CD4-positive, alpha-beta T cell treated with Interleukin-6 at 100 ng/mL for 8 hours (primary cell): ENCODE data around the gene CLN6.
"Not testable (repeated sequence)": the region's sequence is repeated elsewhere in the genome, so short reads cannot be mapped to it uniquely, and the experiment has no call there.

Experiments
- DNase-seq: peaks from one replicate; pipeline ENCODE4 v3.0.0-alpha.2; 2020; ENCODE audit warnings: mixed read lengths, low spot score

The CLN6 gene

DNA sequence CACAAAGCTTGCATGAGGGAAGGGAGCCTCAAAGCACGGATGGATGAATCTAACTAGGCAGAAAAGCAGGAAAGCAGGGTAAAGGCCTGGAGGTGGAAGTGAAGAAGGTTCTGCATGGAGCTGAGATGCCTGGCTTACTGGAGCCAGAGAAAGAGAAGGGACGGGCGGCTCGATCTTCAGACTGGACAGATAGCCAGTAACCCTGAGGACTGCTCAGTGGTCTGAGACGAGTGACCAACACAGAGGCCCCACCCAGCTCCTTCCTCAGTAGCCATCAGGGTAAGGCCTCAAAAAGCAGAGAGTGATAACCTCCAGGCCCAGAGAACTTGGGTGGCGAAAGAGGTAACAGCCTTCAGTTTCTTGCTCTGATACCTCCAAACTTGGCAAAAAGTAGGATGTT is 6.4 kb downstream of the CLN6 start:
- DNase-seq: no peak

DNA sequence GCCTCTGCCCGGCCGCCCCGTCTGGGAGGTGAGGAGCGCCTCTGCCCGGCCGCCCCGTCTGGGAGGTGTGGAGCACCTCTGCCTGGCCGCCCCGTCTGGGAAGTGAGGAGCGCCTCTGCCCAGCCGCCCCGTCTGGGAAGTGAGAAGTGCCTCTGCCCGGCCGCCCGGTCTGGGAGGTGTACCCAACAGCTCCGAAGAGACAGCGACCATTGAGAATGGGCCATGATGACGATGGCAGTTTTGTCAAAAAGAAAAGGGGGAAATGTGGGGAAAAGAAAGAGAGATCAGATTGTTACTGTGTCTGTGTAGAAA is 7.1 kb downstream of the CLN6 start:
- not testable (repeated sequence) for DNase-seq

DNA sequence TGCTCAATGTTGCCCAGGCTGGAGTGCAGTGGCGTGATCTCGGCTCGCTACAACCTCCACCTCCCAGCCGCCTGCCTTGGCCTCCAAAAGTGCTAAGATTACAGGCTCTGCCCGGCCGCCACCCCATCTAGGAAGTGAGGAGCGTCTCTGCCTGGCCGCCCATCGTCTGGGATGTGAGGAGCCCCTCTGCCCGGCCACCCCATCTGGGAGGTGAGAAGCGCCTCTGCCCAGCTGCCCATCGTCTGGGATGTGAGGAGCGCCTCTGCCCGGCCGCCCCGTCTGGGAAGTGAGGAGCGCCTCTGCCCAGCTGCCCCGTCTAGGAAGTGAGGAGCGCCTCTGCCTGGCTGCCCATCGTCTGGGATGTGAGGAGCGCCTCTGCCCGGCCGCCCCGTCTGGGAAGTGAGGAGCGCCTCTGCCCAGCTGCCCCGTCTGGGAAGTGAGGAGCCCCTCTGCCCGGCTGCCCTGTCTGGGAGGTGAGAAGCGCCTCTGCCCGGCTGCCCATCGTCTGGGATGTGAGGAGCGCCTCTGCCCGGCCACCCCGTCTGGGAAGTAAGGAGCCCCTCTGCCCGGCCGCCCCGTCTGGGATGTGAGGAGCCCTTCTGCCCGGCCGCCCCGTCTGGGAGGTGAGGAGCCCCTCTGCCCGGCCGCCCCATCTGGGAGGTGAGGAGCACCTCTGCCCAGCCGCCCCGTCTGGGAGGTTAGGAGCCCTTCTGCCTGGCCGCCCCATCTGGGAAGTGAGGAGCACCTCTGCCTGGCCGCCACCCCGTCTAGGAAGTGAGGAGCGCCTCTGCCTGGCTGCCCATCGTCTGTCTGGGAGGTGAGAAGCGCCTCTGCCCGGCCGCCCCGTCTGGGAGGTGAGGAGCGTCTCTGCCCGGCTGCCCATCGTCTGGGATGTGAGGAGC is 7.7 kb downstream of the CLN6 start:
- not testable (repeated sequence) for DNase-seq

DNA sequence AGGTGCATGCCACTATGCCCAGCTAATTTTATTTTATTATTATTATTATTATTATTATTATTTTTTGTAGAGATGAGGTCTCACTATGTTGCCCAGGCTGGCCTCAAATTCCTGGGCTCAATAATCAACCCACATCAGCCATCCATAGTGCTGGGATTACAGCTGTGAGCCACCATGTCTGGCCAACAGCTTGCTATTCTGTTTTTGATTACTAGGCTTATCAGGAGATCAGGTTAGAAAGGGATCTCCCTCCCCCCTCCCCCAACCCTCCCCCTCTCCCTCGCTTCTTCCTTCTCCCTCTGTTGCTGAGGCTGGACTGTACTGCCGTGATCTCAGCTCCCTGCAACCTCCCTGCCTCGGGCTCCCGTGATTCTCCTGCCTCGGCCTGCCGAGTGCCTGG is 8.6 kb downstream of the CLN6 start:
- DNase-seq: no peak

DNA sequence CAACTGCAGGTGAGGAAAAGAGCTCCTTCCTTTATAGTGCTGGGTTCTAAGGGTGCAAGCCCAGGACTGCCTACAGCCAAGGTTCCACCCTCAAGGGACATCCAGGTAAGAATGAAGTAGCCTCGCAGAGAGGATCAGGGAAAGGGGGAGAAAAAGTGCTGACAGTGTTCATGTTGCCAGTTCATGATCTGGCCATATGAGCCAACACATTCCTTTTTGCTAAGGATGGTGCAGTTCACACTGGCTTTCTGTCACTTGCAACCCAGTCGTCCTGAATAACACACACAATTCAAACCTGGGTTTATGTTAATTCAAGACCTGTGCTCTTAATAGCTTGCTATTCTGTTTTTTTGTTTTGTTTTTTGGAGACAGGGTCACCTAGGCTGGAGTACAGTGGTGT is 9.0 kb downstream of the CLN6 start:
- no peak for DNase-seq

DNA sequence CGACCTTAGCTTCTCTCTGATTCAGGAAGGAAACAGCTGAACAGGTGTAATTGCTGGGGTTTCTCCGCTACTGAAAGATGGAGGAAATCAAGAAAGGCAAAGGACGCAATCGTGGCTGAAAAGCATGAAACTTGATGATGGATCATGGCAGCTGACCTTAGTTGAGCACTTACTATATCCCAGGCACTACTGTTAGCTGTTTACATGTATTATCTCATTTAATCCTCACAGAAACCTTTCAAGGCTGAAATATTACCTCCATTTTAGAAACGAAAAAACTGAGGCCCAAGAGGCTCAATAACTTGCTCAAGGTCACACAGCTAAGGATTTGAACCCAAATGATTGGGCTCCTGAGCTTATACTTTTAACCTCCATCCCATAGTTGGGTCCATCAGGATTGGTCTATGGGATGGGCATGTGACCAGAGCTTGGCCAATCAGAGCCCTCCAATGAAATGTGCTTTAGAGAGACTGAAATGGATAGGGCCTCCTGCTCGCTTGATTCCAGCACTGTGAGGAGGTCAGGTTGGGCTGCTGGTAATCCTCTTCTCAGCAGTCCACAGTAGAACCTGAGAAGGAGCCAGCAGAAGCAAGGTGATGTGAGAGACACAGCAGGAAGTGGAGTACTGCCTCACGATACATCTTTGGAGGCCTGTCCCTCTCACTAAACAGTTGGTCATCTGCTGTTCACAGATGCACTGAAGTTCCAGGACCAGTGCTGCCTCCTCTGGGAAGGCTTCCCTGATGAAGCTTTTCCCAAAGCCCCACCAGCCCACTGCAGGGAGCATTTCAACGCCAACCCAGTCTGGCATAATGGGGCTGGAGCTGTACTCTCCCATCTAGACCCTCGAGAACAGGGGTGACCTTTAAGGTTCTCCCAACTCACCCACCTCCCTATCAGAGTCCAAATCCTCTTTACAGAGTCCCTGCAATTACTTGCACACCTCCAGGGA is 10.4 kb downstream of the CLN6 start:
- DNase-seq: no peak

DNA sequence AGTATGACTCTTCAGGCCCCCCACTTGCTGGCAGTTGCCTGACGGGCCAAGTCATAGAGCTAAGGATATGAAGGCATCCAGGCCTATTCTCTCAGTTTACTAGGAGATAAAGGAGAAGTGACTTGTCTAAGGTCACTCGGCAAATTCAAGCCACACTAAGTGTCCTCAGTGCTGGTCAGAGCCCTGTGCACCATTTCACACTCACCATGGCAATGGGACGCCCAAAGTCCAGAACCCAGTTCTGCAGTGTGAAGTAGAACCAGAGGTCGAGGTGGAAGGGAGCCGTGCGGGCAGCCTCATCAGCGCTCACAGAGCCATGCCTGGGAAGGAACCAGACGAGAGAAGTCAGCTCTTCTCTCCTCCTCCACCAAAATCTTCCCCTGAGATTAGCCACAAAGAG is 11.2 kb downstream of the CLN6 start:
- no peak for DNase-seq

DNA sequence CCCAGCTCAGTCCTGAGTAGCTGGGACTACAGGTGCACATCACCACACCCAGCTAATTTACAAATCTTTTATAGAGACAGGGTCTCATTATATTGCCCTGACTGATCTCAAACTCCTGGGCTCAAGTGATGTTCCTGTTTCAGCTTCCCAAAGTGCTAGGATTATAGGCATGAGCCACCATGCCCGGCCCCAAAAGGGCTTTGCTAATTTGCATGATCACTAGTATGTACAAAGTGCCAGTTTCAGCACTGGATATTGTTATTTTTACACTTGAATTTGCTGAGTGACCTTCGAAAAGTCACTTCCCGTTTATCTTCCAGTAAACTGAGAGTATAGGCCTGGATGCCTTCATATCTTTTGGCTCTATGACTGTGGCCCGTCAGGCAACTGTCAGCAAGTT is 12.2 kb downstream of the CLN6 start:
- no peak for DNase-seq

DNA sequence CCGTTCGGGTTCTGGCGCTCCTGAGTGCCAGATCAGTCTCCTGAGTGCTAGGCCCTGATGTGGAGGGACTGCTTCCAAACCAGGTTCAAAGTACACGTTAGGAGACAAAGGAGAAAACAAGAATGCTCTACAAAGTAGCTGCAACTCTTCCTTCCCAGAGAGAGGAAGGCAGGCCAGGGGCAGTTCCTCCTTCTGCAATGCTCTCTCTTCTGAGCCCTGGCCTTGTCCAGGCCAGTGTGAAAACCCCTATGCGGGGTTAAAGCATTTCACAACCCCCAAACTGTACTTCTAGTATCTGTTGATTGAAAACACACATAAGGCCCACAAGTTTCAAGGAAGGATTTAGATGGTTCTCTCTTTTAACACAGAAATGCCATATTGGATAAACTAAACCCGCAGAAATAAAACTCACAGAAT is 14.7 kb downstream of the CLN6 start:
- DNase-seq: no peak

DNA sequence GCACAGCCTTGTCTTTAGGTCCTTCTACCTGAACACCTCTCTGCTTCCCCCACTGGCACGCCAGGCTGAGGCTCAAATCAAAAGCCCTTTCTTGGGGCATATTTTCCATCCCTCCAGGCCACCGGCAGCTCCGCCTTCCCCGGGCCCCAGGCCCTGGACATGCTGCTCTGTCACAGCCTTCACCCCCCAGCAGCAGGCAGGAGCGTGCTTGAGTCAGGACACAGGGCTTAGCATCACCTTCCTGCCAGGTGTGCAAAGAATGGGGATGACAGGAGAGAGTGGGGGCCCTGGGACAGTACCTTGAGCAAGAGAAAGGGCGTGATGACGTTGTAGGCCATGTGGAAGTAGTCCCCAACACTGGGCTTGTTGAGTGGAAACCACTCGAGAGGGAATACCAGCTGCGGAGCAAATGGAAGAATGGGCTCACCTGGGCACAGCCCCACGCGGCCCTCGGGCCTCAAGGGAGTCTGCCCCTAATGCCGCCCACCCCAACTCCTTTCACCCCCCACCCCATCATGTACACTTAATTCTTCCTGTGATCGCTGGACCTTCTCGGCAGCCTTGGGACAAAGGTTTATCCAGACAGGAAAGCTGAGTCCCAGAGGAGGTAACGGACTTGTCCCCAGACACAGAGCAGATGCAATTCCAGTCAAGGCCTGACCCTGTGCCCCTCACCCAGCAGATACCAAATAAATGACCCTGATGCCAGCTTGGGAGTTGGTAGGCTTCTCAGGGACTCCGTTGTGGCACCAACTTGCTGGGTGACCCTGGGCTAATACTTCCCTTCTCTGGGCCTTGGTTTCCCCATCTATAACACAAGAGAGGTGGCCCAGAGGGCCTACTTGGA is 15.3 kb downstream of the CLN6 start:
- no peak for DNase-seq

DNA sequence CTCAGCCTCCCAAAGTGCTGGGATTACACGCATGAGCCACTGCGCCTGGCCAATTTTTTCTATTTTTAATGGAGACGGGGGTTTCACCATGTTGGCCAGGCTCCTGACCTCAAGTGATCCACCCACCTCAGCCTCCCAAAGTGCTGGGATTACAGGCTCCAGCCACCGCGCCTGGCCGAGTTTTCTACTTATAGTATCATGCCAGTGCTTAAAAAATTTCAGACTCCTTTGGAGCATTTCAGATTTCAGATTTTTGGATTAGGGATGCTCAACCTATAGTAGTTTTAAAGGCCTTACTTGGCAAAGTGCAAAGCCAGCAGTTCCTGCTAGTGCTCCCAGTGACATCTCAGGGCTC is 16.1 kb downstream of the CLN6 start:
- DNase-seq: not testable (repeated sequence)

DNA sequence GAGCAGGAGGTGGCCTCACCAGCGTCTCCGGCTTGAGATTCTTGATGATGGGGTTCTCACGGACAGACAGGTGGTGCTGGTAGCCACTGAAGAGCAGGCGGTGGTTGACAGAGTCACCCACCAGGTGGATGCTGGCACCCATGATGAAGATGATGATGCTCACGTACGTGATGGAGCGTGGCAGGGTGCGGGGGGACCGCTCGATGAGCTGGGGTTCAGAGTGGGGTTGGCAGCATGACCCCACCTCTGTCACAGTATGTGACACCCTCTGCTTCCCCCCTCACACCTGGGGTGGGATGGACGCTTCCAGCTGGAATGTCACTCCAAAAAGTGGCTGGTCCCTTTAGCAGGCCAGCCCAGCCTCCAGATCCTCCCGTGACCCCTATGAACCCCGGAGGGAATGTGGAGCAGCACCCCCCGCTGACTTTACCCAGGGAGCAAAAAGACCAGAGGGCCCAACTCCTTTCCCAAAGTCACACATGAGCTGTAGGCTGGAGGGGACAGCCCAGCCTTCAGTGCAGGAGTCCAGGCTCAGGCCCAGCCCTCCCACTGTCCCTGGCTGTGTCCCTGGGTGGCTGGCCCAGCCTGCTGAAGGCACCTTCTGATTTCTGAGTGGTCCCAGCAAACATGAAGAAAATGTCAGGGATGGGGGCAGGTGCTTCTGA is 17.7 kb downstream of the CLN6 start:
- no peak for DNase-seq

DNA sequence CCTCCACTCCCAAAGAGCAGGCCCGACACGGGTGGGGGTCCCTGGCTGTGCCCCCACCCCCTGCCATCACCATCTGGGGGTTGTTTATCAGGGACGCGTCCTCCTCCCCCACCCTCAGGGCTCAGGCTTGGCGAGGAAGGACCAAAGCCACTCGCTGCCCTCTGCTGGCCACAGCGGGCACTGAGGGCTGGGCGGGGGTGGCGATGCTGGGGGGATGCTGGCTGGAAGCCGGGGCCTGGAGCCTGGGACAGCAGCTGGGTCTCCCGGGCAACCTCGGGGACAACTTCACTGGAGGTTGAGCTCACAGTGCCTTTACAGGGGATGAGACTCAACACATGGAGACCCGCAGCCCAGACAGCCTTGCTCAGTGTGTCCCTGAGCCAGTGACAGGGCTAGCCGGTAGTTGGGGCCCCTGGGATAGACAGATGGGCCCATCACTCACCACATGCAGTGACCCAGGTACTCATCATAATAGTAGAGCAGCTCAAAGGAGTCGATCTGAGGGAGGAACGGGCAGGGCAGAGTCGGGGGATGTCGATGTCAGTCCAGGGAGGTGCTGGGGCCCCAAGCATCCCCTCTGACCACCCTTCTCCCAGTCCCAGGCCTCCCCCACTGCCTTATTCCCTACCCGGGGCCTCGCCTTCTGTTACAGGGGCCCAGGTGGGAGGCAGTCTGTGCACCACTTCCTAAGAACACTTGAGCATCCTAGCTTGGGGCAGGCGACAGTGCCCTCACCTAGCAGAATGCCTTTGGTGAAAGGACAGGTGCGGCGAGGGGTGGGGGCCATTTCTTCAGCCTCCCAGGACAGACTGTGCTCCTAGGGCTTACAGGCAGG is 18.5 kb downstream of the CLN6 start:
- peak; percentile 21 for DNase-seq

DNA sequence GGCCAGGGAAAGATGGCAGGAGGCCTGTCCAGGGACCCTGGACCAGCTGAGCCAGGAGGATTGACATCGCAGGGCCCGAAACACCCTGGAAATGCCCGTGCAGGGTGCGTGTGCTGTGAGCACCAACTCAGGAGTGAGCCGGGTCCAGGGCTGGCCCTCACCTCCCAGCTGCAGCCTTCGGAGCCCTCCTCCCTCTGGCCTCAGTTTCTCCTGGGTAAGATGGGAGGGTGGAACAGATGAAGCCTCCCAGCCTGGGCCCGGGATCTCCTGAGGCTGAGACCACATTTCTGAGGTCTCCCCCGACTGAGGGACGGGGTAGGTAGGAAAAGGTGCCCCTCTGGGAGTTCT is 19.1 kb downstream of the CLN6 start:
- no peak for DNase-seq

DNA sequence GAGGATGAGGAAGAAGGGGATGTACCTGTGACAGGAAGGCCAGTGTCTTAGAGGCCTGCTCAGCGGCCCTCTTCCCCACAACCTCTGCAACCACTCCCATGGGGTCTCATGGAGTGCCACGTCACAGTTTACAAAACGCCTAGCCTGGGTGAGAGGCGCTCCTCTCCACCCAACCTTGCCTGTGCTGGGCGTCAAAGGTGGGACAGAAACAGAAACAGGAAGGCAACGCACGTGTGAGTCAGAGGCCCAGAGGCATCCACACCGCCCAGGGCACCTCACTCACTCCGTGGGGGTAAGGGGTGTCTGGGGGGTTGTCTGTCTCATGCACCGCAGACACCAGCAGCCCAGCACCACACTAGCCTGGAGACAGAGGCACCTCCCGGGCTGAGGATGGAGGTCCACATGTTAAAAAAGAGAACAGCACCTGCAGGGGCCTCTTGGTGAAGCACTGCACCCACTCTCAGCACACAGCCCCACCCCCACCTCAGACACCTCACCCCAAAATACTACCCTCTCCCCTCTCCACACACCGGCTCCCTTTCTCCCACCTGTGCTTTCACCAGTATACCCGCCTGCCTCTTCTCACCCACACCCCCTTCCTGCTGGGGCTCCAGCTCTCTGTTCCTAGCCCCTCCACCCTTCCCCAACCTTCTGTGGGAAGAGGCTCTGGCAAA is 19.7 kb downstream of the CLN6 start:
- no peak for DNase-seq

DNA sequence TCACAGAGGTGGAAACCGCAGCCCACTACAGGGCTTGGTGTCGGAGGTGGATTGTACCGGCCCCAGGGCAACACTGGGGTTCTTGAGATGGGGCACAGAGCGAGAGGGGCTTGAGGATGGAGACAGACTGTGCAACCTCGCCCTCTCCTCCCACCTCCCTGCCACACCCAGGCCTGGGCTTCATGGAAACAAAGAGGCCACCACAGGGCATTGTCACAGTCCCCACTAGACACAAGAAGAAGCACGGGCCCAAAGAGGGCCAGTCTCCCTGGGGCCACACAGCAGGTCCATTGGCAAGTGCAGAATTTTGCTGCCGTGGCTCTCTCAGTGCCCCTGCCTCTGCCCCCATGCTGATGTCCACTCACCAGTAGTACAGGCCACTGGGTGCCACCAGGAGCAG is 20.3 kb downstream of the CLN6 start:
- no peak for DNase-seq

DNA sequence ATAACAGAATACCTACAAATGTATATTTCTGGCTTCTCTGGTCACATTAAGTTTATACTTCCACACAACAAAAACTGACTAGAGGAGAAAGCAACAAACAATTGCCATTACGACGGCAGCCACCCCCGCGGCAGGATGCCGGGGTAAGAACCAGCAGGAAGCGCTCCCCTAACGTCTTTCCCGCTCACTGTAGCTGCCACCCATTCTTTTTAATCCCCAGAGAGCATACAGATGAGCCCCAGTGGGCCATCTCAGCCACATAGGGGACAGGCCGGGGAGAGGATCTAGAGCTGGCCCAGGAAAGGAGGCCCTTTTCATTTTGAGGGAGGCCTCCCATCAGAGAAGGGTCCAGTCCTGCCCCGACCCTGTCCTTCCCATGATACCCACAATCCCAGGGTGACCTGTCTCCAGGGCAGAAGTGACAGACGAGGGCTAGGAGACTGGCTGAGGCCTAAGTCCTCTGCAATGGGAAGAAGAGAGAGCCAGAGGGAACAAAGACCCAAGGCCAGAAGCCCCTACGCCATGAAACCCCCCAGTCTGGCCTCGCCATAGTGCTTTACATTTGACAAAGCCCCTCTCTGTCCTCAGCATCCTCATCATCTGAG is 20.8 kb downstream of the CLN6 start:
- DNase-seq: no peak

DNA sequence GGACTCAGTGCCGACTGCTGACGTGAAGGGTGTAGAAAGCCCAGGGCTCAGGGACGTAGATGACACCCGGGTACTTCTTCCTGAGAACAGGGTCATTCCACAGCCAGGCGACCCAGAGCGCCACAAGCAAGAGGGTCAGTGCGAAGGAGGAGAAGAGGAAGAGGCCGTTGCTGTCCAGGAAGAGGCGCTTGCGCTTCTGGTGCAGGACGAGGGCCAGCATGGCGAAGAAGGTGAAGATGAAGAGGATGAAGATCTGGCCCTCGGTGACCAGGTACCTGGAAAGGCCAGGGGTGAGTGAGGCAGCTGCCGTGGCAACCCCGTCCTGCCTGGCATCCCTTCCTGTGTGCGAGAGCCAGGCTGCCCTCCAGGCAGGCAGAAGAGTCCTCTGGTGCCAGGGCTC is 21.4 kb downstream of the CLN6 start:
- DNase-seq: no peak

DNA sequence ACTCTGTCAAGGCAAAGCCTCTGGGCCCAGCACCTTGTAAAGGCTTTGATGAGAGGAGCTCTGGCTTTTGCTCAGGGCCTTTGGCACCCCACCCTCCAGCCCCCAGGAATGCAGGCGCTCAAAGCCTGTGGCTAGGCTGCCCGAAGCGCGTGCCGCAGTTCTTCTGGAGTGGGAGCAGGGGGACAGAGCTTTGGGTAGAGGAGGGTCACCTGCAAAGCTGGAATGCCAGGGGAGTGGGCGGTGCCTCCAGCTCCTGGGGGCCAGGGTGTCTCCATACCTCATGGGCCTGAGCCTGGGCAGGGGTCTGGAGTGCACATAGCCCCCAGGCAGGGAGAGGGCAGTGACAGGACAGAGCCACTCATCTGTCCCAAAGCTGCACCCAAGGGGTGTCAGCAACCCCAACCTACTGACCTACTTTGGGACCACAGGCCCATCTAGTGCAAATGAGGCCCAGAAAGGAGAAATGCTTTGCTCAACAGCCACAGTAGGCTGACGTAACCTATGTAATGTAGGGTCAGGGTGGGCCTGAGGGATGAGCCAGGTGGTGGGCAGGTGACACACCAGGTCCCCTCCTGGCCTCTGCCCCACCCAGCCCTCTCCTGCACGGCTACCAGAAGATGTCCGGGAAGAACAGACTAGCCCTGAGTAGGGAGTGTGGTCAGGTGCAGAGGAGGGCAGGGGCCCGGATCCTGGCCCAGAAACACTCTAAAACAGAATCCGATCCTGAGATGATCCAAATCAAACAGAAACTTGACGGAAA is 22.2 kb downstream of the CLN6 start:
- no peak for DNase-seq
